ENCODE data around the gene EAF1. TPM values are rescaled to one million over a fixed set of nuclear protein-coding genes. Genes with fewer than 3 reads are reported as not detected.

The EAF1 gene
- total and polyA plus RNA-seq, 2 of the 8 experiments (the other 6 are each of a cell fraction or from before 2014, with no cell fraction given) = 13.9 to 26.8 TPM

DNA sequence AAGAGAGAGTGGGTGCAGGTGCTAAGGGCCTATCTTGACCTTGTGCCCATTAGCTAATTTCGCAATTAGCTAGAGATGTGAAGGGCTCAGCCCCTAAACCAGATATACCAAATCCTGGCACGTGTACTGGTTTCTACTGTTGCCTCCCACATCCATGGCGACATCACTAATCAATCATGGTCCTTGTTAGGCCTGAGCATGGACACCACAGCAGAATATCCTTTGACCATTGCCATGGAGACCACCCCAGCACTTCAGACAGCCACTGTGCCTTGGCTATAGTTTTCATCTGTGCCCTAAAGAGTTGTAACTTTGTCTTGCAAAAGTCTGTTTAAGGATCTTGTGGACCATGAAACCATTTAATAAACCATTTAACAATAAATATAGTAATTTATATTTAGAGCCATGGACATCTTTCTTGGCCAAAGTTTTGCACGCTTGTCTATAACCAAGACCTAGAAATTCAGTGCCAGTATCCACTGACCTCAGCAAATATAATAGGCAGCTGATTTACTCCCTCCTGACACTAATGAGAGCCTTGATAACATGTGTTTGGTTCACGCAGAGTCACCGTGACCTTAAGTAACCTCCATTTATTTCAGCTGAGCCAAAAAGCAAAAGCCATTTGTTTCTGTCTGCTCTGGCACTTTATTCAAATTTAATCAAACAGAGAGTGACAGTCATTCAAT lies 50.7 kb downstream of the EAF1 start:
- Histone ChIP-seq H3K9me3 (ENCODE audit: insufficient read depth in 2 of 2, low read depth in 1 of 2, low read length in 1 of 2) (no peaks in the 10 kb centered on the region), H4K20me1 (replicated peaks in 1 of 2; ENCODE audit: control insufficient read depth in 1 of 2, insufficient read depth in 2 of 2, low read length in 2 of 2) (no peaks in the 10 kb centered on the region), H3K4ac (replicated peaks; ENCODE audit: insufficient read length, low read depth, low read length) (no peak overlapping the region), H2BK5ac (ENCODE audit: low read depth, low read length) (no peak overlapping the region), H3K14ac (ENCODE audit: insufficient read length) (no peak overlapping the region), H2BK120ac (replicated peaks; ENCODE audit: low read depth, low read length) (no peak overlapping the region), H3K23ac (ENCODE audit: insufficient read length) (no peak overlapping the region), H3K27ac (ENCODE audit: low read depth, low read length) (no peak overlapping the region), H3K27me3 (replicated peaks in 1 of 4; ENCODE audit: control insufficient read depth in 3 of 4, extremely low read depth in 1 of 4, insufficient read depth in 3 of 4, low read length in 3 of 4) (no peaks in the 10 kb centered on the region), H2AFZ (ENCODE audit: low read length) (no peak overlapping the region), H3K18ac (ENCODE audit: extremely low read depth, low read length) (no peak overlapping the region), H3K79me2 (ENCODE audit: control insufficient read depth in 1 of 2, insufficient read depth in 2 of 2, low read length in 2 of 2) (no peaks in the 10 kb centered on the region), H3K23me2 (ENCODE audit: low read depth, low read length) (no peaks in the 10 kb centered on the region), H3K36me3 (ENCODE audit: control insufficient read depth in 2 of 4, insufficient read depth in 4 of 4, low read length in 3 of 4) (no peaks in the 10 kb centered on the region), H4K8ac (ENCODE audit: extremely low read depth, insufficient read depth, low read length) (no peak overlapping the region), H3K56ac (replicated peaks; ENCODE audit: insufficient read length, low read depth, low read length) (no peak overlapping the region), H3K79me1 (ENCODE audit: low read depth, low read length) (no peaks in the 10 kb centered on the region), H3K4me2 (ENCODE audit: insufficient read depth in 1 of 2, low read depth in 2 of 2, low read length in 2 of 2) (no peak overlapping the region), H3K4me3 (ENCODE audit: extremely low read depth in 1 of 4, insufficient read depth in 2 of 4, low read depth in 3 of 4, low read length in 4 of 4) (no peak overlapping the region), H3K4me1 (replicated peaks in 1 of 4; ENCODE audit: control insufficient read depth in 3 of 4, insufficient read depth in 4 of 4, low read length in 3 of 4) (peaks cover 0 to 2% (median 0%) of the 10 kb centered on the region in 4 experiments; a peak in 1 of 7 replicates), H2AK5ac (ENCODE audit: low read depth, low read length) (no peak overlapping the region), H2BK12ac (ENCODE audit: low read depth, low read length) (no peak overlapping the region), H3K9ac (replicated peaks in 1 of 4; ENCODE audit: extremely low read depth in 1 of 4, low read depth in 3 of 4, low read length in 3 of 4) (no peak overlapping the region), H4K5ac (ENCODE audit: insufficient read length, low read depth, low read length) (no peak overlapping the region), H2BK15ac (ENCODE audit: low read length) (no peak overlapping the region), H2BK20ac (ENCODE audit: low read length) (no peak overlapping the region), H4K91ac (replicated peaks; ENCODE audit: insufficient read length, low read length) (no peak overlapping the region)
- DNase-seq (ENCODE audit: low read depth in 1 of 2, low spot score in 2 of 2) (no peak), FAIRE-seq (no peak)
- POLR2A ChIA-PET (ENCODE audit: partially characterized antibody) = no interaction called here
- 72% methylated on average over 6 of the region's 6 CpGs; no CpG with 5 or more reads in 1 of the 2 experiments for WGBS, 2 experiments (ENCODE audit: extremely low coverage in 1 of 2, insufficient coverage in 1 of 2, insufficient read length in 1 of 2, insufficient replicate concordance in 2 of 2, low coverage in 1 of 2, low lambda C conversion rate in 2 of 2, missing lambda C conversion rate in 1 of 2)
- CTCF ChIA-PET (ENCODE audit: partially characterized antibody) = interaction anchor here (0.6 to 1.8 kb wide), 5 partner anchors 12 to 213 kb away, joined by 3 to 4 read pairs (median 3); no protein-coding TSS in a partner anchor

Data from H1 (cell line).